ENCODE measurements around the gene GMCL1. TPM values are rescaled to one million over a fixed set of nuclear protein-coding genes. Genes with fewer than 3 reads are reported as not detected.

The GMCL1 gene
- total and polyA plus RNA-seq, 2 of the 13 experiments (the other 11 are each of a cell fraction or from before 2014, with no cell fraction given): 18.7 to 24.0 TPM

GRCh38 chr2:69781321-69782248, 47.9 kb upstream of the GMCL1 start (continued):
- TF ChIP-seq ZNF687 (CRISPR knock-in tag; IDR thresholded peaks at IDR 0.05) (no peak), ZC3H4 (CRISPR knock-in tag; IDR thresholded peaks at IDR 0.05; ENCODE audit: borderline replicate concordance) (no peak), RARG (CRISPR knock-in tag; IDR thresholded peaks at IDR 0.05; ENCODE audit: low read depth) (no peak), NPAS2 (CRISPR knock-in tag; IDR thresholded peaks at IDR 0.05; ENCODE audit: borderline replicate concordance) (no peak), ZFP90 (CRISPR knock-in tag; IDR thresholded peaks at IDR 0.05; ENCODE audit: borderline replicate concordance) (no peak), IKZF1 (IDR thresholded peaks at IDR 0.05) (no peak), ZNF460 (CRISPR knock-in tag; IDR thresholded peaks at IDR 0.05; ENCODE audit: borderline replicate concordance) (peak; percentile 33; the same call in 1 of the 2 replicates), NKX3-1 (CRISPR knock-in tag; IDR thresholded peaks at IDR 0.05) (peak; percentile 84; the same call in 1 of the 2 replicates), ZNF446 (CRISPR knock-in tag; IDR thresholded peaks at IDR 0.05) (no peak), EED (CRISPR knock-in tag; IDR thresholded peaks at IDR 0.05) (no peak), AHR (CRISPR knock-in tag; IDR thresholded peaks at IDR 0.05) (no peak), ZFP37 (CRISPR knock-in tag; IDR thresholded peaks at IDR 0.05; ENCODE audit: borderline replicate concordance) (peak; percentile 80; the same call in 1 of the 2 replicates), TGIF2 (CRISPR knock-in tag; IDR thresholded peaks at IDR 0.05) (peak; percentile 67), LCORL (IDR thresholded peaks at IDR 0.05) (peak; percentile 26; the same call in 1 of the 2 replicates), LCORL (CRISPR knock-in tag; IDR thresholded peaks at IDR 0.05) (peak; percentile 90), NFE2 (CRISPR knock-in tag; IDR thresholded peaks at IDR 0.05) (no peak), LRRFIP1 (CRISPR knock-in tag; conservative IDR thresholded peaks at IDR 0.05) (no peak), ZNF703 (CRISPR knock-in tag; IDR thresholded peaks at IDR 0.05; ENCODE audit: borderline replicate concordance) (no peak), ZNF431 (CRISPR knock-in tag; IDR thresholded peaks at IDR 0.05; ENCODE audit: borderline replicate concordance, low read depth) (peak; percentile 39; the same call in 1 of the 2 replicates)
- TF ChIP-seq, protein P1, sequence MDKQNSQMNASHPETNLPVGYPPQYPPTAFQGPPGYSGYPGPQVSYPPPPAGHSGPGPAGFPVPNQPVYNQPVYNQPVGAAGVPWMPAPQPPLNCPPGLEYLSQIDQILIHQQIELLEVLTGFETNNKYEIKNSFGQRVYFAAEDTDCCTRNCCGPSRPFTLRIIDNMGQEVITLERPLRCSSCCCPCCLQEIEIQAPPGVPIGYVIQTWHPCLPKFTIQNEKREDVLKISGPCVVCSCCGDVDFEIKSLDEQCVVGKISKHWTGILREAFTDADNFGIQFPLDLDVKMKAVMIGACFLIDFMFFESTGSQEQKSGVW (CRISPR knock-in tag; IDR thresholded peaks at IDR 0.05; ENCODE audit: borderline replicate concordance): no peak
- TF ChIP-seq, protein P2, sequence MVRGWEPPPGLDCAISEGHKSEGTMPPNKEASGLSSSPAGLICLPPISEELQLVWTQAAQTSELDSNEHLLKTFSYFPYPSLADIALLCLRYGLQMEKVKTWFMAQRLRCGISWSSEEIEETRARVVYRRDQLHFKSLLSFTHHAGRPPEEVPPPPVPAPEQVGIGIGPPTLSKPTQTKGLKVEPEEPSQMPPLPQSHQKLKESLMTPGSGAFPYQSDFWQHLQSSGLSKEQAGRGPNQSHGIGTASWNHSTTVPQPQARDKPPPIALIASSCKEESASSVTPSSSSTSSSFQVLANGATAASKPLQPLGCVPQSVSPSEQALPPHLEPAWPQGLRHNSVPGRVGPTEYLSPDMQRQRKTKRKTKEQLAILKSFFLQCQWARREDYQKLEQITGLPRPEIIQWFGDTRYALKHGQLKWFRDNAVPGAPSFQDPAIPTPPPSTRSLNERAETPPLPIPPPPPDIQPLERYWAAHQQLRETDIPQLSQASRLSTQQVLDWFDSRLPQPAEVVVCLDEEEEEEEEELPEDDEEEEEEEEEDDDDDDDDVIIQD (CRISPR knock-in tag; IDR thresholded peaks at IDR 0.05; ENCODE audit: low read depth): peak; percentile 88; the same call in 1 of the 2 replicates
